Measurements from ENCODE around the gene PANK1.

The PANK1 gene

GRCh38 chr10:89651916-89652573, 7.0 kb upstream of the PANK1 start:
- no peak for DNase-seq (ENCODE audit: low read depth in 2 of 2)

- DNase-seq (ENCODE audit: low read depth in 2 of 2), result no peak
Measured at GRCh38 chr10:89651205-89651915, 6.3 kb upstream of the PANK1 start.

GRCh38 chr10:89649051-89649450, 4.0 kb upstream of the PANK1 start:
- no peak for DNase-seq (ENCODE audit: low read depth in 2 of 2)

GRCh38 chr10:89648074-89648473, 3.0 kb upstream of the PANK1 start:
- no peak for DNase-seq (ENCODE audit: low read depth in 2 of 2)

- no peak for DNase-seq (ENCODE audit: low read depth in 2 of 2)
Measured at GRCh38 chr10:89646889-89647657, 2.0 kb upstream of the PANK1 start.

- no peak for DNase-seq (ENCODE audit: low read depth in 2 of 2)
Measured at GRCh38 chr10:89645742-89646172, 715 bp upstream of the PANK1 start.

GRCh38 chr10:89644691-89644966, 413 bp downstream of the PANK1 start:
- peak in 1 of 2 donors; percentile 3 for DNase-seq (ENCODE audit: low read depth in 2 of 2)

GRCh38 chr10:89643812-89644690, 991 bp downstream of the PANK1 start:
- DNase-seq (ENCODE audit: low read depth in 2 of 2), result peak; percentile 34 to 42

GRCh38 chr10:89643431-89643811, 1.6 kb downstream of the PANK1 start:
- no peak for DNase-seq (ENCODE audit: low read depth in 2 of 2)

- no peak for DNase-seq (ENCODE audit: low read depth in 2 of 2)
Measured at GRCh38 chr10:89642193-89642592, 2.8 kb downstream of the PANK1 start.

- DNase-seq (ENCODE audit: low read depth in 2 of 2), result no peak
Measured at GRCh38 chr10:89640241-89640640, 4.8 kb downstream of the PANK1 start.

- DNase-seq (ENCODE audit: low read depth in 2 of 2), result no peak
Measured at GRCh38 chr10:89639326-89639725, 5.7 kb downstream of the PANK1 start.

GRCh38 chr10:89637113-89637512, 7.9 kb downstream of the PANK1 start:
- no peak for DNase-seq (ENCODE audit: low read depth in 2 of 2)

GRCh38 chr10:89634637-89635036, 10.4 kb downstream of the PANK1 start:
- DNase-seq (ENCODE audit: low read depth in 2 of 2), result no peak

- DNase-seq (ENCODE audit: low read depth in 2 of 2), result no peak
Measured at GRCh38 chr10:89633484-89633883, 11.6 kb downstream of the PANK1 start.

GRCh38 chr10:89632824-89633223, 12.2 kb downstream of the PANK1 start:
- DNase-seq (ENCODE audit: low read depth in 2 of 2), result no peak

- DNase-seq (ENCODE audit: low read depth in 2 of 2), result no peak
Measured at GRCh38 chr10:89627830-89628229, 17.2 kb downstream of the PANK1 start.

GRCh38 chr10:89625041-89625765, 19.8 kb downstream of the PANK1 start:
- DNase-seq (ENCODE audit: low read depth in 2 of 2), result no peak

GRCh38 chr10:89624020-89624419, 21.0 kb downstream of the PANK1 start:
- no peak for DNase-seq (ENCODE audit: low read depth in 2 of 2)

GRCh38 chr10:89622151-89622550, 22.9 kb downstream of the PANK1 start:
- no peak for DNase-seq (ENCODE audit: low read depth in 2 of 2)

GRCh38 chr10:89621438-89621837, 23.6 kb downstream of the PANK1 start:
- no peak for DNase-seq (ENCODE audit: low read depth in 2 of 2)
